K562 (cell line): ENCODE data around the gene CFAP90.

ENCODE experiments used
- BRF2 ChIP-seq: IDR thresholded peaks from 3 replicates; pipeline ENCODE4 v1.6.1; 2011; ENCODE audit warnings: borderline replicate concordance, mild to moderate bottlenecking; ENCODE audit not compliant: insufficient read length, insufficient read depth
- CC2D1A ChIP-seq: fragments of 450-650 bp; IDR thresholded peaks from 2 replicates; pipeline ENCODE4 v1.6.1; 2017; ENCODE audit warnings: mild to moderate bottlenecking
- CHD2 ChIP-seq: IDR thresholded peaks from 2 replicates; pipeline ENCODE4 v1.6.1; 2011; ENCODE audit warnings: low read depth, low read length
- CTCF ChIP-seq, 3 experiments: IDR thresholded peaks in 2 of 3; conservative IDR thresholded peaks in 1 of 3; 2 replicates each; pipeline ENCODE4 v1.5.1; 2011 to 2012; ENCODE audit warnings: low read length in 3 of 3, mild to moderate bottlenecking in 3 of 3, control low read depth in 2 of 3, improper control_type of control experiment in 1 of 3, inconsistent platforms in 1 of 3, low read depth in 1 of 3, mixed read lengths in 1 of 3, moderate library complexity in 1 of 3; ENCODE audit not compliant: insufficient read depth in 2 of 3
- FOXP1 ChIP-seq: sonication (generic); formaldehyde crosslinking; IDR thresholded peaks from 2 replicates; pipeline ENCODE4 v1.8.0; 2022; ENCODE audit warnings: mild to moderate bottlenecking, missing genetic modification reagents
- GABPA ChIP-seq: fragments of 200-800 bp; sonication (Bioruptor generic); conservative IDR thresholded peaks from 2 replicates; pipeline ENCODE4 v1.6.1; 2016; ENCODE audit warnings: low read depth, missing genetic modification characterization, missing compliant biosample characterization
- GATAD2B ChIP-seq: fragments of 450-650 bp; IDR thresholded peaks from 2 replicates; pipeline ENCODE4 v1.6.1; 2017; ENCODE audit warnings: mild to moderate bottlenecking, borderline replicate concordance
- LEF1 ChIP-seq: fragments of 450-650 bp; IDR thresholded peaks from 2 replicates; pipeline ENCODE4 v1.6.1; 2016; ENCODE audit warnings: mild to moderate bottlenecking
- ZNF232 ChIP-seq: sonication (generic); formaldehyde crosslinking; IDR thresholded peaks from 2 replicates; pipeline ENCODE4 v1.8.0; 2022; ENCODE audit warnings: mild to moderate bottlenecking, missing genetic modification reagents

DNA sequence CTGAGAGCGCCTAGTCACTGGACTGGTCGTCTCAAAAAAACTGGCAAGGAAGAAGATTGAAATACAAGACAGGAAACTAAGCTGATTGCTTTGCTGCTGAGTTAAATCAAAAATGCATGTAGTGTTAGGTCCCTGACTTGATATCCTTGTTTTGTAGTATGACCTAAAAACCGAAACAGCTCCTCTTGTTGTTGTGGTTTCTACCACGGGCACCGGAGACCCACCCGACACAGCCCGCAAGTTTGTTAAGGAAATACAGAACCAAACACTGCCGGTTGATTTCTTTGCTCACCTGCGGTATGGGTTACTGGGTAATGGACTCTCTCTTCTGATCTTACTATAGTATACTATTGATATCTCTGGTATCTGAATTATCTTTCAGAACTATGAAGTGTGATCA is 22.3 kb upstream of the CFAP90 start:
- no peak for TF ChIP-seq CTCF (IDR thresholded peaks at IDR 0.05 in 2 of 3, conservative IDR thresholded peaks at IDR 0.05 in 1 of 3; ENCODE audit: insufficient read depth in 2 of 3, low read depth in 1 of 3, low read length in 3 of 3)
- TF ChIP-seq BRF2 = no peak
- TF ChIP-seq ZNF232 (CRISPR knock-in tag) = no peak
- TF ChIP-seq GATAD2B = no peak
- TF ChIP-seq GABPA (tag) = no peak
- TF ChIP-seq FOXP1 (CRISPR knock-in tag) = no peak
- TF ChIP-seq CC2D1A = no peak
- TF ChIP-seq LEF1 = no peak
- TF ChIP-seq CHD2 = no peak
